SU-DHL-6 (cell line): ENCODE results near the gene TNS1.

Experiments
- EZH2phosphoT487 ChIP-seq: fragments of 200-600 bp; sonication (generic), shearing (Covaris generic); conservative IDR thresholded peaks from 2 replicates; pipeline ENCODE4 v1.6.1; 2018; ENCODE audit warnings: mild to moderate bottlenecking, antibody characterized with exemption, low read length, moderate library complexity, mixed read lengths
- TF ChIP-seq, protein P1 (sequence below): fragments of 200-600 bp; sonication (generic); IDR thresholded peaks from one replicate; pipeline ENCODE4 v1.5.1; 2017; ENCODE audit warnings: antibody characterized with exemption, mild to moderate bottlenecking, low read length, moderate library complexity; ENCODE audit not compliant: insufficient read depth, poor library complexity, severe bottlenecking

DNA sequence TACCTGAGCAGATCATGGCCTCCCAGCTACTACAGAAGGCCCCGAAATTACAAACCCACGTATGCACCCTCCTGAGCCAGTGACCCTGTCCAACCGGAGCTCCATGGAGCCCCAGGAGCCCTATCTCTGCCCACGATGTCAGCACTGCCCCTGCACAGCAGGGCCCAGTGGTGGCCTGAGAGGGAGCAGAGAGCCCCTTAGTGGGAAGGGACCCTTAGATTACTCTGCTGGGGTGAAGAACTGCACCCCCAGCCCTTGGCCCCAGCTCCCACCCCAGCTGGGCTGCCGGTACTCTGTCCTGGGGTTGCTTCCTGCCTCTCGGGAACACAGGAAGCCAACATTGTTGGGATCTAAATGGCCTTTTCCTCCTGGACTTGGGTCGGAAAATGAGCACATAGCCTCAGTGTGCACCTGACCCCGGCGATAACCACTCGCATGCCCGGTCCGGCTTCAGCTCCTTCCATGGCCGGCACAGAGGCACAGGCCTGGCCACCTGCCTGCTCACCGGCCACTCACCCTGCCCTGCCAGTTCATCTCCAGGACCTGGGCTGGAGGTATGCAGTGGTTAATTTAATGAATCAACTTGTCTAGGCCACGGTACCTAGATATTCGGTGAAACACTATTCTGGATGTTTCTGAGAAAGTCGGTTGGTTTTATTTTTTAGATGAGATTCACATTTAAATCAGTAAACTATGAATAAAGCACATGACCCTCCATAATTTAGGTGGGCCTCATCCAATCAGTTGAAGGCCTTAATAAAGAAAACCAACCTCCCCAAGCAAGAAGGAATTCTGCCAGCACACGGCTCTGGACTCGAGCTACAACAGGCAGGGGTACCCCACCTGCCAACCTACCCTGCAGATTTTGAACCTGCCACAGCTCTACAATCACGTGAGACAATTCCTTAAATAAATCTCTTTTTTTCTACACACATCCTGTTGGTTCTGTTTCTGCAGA is 19.2 kb downstream of the TNS1 start:
- TF ChIP-seq, protein P1, sequence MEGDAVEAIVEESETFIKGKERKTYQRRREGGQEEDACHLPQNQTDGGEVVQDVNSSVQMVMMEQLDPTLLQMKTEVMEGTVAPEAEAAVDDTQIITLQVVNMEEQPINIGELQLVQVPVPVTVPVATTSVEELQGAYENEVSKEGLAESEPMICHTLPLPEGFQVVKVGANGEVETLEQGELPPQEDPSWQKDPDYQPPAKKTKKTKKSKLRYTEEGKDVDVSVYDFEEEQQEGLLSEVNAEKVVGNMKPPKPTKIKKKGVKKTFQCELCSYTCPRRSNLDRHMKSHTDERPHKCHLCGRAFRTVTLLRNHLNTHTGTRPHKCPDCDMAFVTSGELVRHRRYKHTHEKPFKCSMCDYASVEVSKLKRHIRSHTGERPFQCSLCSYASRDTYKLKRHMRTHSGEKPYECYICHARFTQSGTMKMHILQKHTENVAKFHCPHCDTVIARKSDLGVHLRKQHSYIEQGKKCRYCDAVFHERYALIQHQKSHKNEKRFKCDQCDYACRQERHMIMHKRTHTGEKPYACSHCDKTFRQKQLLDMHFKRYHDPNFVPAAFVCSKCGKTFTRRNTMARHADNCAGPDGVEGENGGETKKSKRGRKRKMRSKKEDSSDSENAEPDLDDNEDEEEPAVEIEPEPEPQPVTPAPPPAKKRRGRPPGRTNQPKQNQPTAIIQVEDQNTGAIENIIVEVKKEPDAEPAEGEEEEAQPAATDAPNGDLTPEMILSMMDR = no peak
- no peak for TF ChIP-seq EZH2phosphoT487
